ENCODE data around the gene ZBTB45.
"Not testable (repeated sequence)": the region's sequence is repeated elsewhere in the genome, so short reads cannot be mapped to it uniquely, and the experiment has no call there.

The ZBTB45 gene

DNA sequence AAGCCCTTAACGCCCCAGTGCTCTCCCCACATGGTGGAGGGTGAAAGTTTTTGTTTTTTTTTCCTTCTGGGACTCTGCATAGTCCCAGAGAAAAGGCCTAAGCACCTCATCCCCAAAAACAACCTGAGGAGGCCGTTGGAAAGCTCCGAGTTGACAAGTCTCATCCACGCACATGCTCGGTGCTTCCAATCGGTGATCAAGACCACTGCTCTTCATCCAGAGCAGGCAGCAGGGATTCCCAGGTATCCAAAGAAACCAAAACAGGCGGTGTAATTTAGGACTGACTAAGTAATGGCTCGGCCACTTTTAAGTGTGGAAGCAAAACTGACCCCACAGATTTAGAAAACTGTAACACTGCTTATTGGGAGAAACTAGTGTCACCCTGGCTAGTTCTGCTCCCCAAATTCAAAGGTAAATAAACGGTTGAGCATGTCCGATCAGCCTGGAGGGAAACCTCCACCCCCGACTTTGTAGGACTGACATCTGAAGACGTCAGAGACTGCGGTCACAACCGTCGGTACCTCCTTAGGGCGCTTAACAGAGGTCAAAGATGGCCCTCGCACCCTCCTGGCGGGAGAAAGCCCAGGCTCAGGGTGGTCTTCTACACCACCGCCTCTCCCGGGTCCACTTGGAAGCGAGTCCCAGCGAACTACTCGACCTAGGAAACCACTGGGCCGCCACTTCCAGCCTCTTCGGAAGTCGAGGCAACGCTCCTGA is 44.5 kb downstream of the ZBTB45 start:
- no peak for DNase-seq (ENCODE audit: low spot score)

DNA sequence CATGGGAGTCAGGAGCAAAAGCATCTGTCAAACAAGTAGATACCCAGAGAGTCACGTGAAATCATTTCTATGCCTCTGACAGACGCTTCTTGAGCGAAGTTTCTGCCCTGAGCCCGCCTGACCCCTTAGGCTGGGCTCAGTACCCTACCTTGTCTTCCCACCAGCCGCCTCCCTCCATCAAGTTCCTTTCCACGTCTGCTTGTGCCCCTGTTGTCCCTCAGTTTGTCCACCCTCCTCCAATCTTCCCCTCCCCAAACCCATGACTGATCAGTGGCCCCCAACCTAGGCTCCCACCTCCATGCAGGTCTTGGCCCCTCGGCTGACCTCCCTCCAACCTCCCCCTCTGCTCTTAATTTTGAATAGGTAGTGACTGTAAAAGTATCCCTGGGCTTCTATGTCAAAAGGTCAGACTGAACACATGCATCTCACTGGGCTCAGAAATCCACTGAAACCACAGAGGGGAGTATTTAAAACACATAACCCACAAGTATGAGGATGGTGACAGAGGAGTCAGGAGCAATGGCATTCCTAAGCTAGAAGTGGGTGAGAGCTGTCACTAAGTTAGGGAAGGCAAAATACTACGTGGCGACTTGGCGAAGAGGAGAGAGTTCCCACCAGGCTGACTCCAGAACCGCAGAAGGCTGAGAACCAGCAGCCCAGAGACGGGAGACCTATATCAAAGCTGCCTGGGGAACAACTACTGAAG is 45.2 kb downstream of the ZBTB45 start:
- DNase-seq (ENCODE audit: low spot score) = peak; percentile 87

DNA sequence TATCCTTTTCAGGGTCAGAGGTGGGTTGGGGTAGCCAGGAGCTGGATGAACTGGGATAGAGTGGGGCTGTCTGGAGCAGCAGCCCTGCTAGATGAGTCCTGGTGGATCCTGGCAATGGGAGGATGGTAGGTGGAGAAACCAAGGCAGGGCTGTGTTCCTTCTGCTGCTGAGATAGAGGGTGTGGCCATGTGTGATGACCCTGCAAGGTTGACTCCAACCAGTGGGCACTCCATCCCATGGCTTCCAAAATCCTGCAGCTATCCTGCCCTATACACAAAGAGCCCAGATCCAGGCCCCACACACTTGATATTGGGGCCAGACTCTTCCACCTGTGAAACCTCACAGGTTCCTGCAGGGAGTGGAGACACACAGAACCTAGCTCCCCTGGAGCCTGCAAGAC is 45.8 kb downstream of the ZBTB45 start:
- DNase-seq (ENCODE audit: low spot score) = no peak

DNA sequence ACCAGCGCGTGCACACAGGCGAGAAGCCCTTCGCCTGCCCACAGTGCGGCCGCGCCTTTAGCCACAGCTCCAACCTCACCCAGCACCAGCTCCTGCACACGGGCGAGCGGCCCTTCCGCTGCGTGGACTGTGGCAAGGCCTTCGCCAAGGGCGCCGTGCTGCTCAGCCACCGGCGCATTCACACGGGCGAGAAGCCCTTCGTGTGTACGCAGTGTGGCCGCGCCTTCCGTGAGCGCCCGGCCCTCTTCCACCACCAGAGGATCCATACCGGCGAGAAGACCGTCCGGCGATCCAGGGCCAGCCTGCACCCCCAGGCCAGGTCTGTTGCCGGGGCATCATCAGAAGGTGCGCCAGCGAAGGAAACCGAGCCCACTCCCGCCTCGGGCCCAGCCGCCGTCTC is 47.9 kb downstream of the ZBTB45 start:
- DNase-seq (ENCODE audit: low spot score) = no peak

DNA sequence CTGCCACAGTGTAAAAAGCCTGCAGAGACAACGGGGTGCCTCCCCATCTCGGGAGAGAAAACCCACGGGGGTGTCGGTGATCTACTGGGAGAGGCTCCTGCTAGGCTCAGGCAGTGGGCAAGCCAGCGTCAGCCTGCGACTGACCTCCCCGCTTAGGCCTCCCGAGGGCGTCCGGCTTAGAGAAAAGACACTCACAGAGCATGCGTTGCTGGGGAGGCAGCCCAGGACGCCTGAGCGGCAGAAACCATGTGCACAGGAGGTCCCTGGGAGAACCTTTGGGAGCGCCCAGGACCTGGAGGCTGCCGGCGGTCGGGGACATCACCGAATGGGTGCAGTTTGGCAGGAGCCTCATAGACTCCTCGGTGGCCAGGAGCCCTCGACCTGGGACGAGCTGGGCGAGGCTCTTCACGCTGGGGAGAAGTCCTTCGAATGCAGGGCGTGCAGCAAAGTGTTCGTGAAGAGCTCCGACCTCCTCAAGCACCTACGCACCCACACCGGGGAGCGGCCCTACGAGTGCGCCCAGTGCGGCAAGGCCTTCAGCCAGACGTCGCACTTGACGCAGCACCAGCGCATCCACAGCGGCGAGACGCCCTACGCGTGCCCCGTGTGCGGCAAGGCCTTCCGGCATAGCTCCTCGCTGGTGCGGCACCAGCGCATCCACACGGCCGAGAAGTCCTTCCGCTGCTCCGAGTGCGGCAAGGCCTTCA is 48.6 kb downstream of the ZBTB45 start:
- DNase-seq (ENCODE audit: low spot score) = not testable (repeated sequence)

DNA sequence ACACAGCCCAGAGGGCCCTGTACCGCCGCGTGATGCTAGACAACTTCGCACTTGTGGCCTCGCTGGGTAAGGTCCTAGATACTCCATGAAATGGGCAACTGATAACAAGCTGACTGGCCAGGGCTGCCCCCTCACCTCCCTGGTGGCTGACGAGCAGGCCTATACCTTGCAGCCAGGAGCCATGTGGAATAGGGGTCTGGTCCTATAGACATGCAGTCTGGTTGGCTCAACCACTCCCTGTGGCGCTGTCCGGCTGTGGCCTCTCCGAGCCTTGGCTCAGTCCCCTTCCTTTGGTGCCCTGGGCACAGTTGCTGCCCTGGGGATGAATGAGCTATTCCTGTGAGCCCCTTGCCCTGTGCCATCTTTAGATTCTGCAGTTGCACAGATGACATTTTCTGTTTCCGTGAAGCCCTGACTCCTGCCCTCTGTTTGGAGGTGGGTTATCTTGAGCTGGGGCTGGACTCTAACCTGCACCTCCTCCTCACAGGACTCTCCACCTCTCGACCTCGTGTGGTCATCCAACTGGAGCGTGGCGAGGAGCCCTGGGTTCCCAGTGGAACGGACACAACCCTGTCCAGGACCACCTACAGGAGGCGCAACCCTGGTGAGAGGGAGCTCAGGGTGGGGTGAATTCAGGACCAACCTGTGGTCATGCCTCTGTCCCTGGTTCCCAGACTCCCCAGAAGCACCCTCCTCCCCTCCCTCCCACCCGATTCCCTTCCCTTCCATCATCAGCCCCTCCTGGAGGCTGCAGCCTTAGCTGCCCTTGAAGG is 50.2 kb downstream of the ZBTB45 start:
- DNase-seq (ENCODE audit: low spot score) = no peak

DNA sequence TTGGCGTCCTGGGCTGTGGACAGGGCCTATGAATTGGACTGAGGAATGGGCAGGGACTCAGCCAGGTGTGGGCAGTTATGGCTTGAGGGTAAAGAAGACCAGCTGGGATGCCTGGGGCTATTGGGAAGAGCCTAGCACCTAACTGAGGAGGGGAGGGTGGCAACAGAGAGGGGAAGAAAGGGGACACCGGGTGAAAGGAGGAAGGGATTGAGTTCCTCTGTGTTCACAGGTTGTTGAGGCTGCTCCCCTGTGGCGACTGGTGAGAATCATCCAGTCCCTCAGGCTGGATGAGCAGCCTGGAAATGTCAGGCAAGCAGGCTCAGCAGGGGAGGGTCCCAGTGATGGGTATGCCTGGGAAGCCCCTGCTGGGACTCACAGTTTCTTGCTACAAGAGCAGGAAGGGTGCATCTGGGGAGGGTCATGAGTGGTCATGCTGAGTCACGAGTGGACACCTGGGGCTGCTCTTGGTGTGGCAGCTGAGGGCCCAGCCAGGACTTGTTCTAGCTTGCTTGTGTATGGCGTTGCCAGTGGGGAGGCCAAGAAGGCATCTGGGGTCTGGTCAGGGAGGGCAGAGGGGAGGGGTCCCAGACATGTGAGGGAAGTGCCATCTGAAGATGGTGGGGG is 51.3 kb downstream of the ZBTB45 start:
- no peak for DNase-seq (ENCODE audit: low spot score)

DNA sequence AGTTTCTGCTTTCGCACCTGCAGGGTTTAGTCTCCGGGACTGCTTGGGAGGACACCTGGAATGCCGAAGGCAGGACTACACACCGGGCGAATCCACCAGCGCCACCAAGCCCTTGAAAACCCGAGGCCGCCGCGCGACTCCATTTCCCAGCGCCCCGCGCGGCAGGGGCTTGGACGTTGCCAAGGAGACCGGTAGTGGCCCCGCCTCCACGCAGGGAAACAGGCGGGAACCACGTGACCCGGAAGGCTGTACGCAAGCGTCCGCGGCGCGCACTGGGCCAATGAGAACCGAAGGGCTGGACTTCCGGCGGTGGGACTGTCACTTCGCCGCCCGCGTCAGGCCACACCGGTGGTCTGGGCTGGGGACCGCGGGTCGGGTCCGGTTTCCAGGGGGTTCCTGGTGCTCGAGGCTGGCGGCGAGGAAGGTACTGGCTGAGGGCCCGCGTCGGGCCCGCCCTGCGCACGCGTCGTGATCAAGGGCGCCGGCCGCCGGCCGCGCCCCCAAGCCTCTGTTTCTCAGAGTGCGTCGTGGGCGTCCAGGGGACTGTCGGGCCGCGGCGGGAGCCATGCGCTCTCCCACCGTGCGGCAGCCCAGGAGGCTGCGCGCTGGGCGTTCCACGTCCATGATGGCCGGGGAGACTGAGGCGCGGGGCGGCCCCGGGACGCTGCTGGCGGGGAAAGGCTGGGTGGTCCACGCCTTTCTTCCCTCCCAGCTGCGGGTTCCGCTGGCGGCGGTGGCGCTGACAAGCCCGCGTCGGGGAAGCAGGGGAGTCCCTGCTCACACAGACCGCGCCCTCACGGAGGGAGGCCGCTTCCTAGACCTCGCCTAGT is 52.6 kb downstream of the ZBTB45 start, which contains the start of gene ZNF324:
Gene ZNF324 (plus strand): TSS at position 321 of the 830 bp plus-strand sequence. CDS start 2,106 bp downstream, outside the sequence.
- DNase-seq (ENCODE audit: low spot score) = peak; percentile 99

DNA sequence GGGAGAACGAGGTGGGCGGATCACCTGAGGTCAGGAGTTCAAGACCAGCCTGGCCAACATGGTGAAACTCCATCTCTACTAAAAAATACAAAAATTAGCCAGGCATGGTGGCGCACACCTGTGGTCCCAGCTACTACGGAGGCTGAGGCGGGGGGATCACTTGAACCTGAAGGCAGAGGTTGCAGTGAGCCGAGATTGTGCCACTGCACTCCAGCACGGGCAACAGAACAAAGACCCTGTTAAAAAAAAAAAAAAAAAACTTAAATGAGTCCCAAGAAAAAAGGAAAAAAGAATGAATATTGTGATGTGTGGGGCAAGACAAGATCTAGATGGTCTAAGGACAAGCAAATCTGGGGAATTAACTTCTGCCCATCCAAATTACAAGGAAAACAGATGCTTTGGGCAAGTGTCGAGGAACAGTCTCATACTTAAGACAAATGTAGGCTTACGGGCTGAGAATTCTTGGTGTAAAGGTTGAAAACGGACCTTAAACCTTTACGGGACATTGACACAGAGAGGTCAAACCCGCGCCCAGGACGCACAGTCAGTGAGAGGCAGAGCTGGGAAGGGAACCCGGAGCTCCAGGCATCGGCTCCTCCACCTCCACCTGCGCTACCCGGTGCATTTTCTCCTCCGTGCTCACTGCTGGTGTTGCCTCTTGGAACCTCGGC is 53.4 kb downstream of the ZBTB45 start:
- no peak for DNase-seq (ENCODE audit: low spot score)
